BE2C (cell line): ENCODE measurements around the gene ZNRF2.

Source experiments
- DNase-seq: peaks from one replicate; pipeline ENCODE4 v3.0.0-alpha.2; 2020
- H3K27me3 ChIP-seq: fragments of 250-450 bp; sonication (Bioruptor Pico); 2 replicates; pipeline ENCODE4 v1.5.1; 2020; ENCODE audit warnings: mild to moderate bottlenecking
- H3K36me3 ChIP-seq: fragments of 250-450 bp; sonication (Bioruptor Pico); 2 replicates; pipeline ENCODE4 v1.5.1; 2020; ENCODE audit warnings: mild to moderate bottlenecking
- H3K4me1 ChIP-seq: fragments of 250-450 bp; sonication (Bioruptor Pico); 2 replicates; pipeline ENCODE4 v1.5.1; 2020
- H3K4me3 ChIP-seq: 2 replicates; pipeline ENCODE4 v1.5.1; 2011; ENCODE audit warnings: low read depth, low read length
- H3K9me3 ChIP-seq: fragments of 250-450 bp; sonication (Bioruptor Pico); 2 replicates; pipeline ENCODE4 v1.5.1; 2020
- CTCF ChIP-seq: IDR thresholded peaks from 2 replicates; pipeline ENCODE4 v1.5.1; 2012; ENCODE audit warnings: mild to moderate bottlenecking, low read depth, low read length

ZNRF2 gene

GRCh38 chr7:30321882-30322192, 37.4 kb downstream of the ZNRF2 start:
- peak overlapping the region; percentile 53 for H3K4me3 ChIP-seq
- no peak for DNase-seq
- no peak for TF ChIP-seq CTCF
- no peaks in the 10 kb centered on the region for H3K27me3 ChIP-seq
- 0 out of 2 replicates have a peak, but pooled peaks cover 4% of the 10 kb centered on the region for H3K4me1 ChIP-seq
- no peaks in the 10 kb centered on the region for H3K36me3 ChIP-seq
- H3K9me3 ChIP-seq: no peaks in the 10 kb centered on the region

- H3K9me3 ChIP-seq: no peaks in the 10 kb centered on the region
- H3K36me3 ChIP-seq: no peaks in the 10 kb centered on the region
- H3K4me3 ChIP-seq: no peak overlapping the region
- TF ChIP-seq CTCF: no peak
- DNase-seq: no peak
- 0 out of 2 replicates have a peak, but pooled peaks cover 4% of the 10 kb centered on the region for H3K4me1 ChIP-seq
- no peaks in the 10 kb centered on the region for H3K27me3 ChIP-seq
Observed at GRCh38 chr7:30322271-30323005, 38.0 kb downstream of the ZNRF2 start.

GRCh38 chr7:30323006-30323355, 38.6 kb downstream of the ZNRF2 start:
- TF ChIP-seq CTCF: no peak
- DNase-seq: no peak
- Histone ChIP-seq H3K9me3 (no peaks in the 10 kb centered on the region), H3K4me3 (no peak overlapping the region), H3K4me1 (0 out of 2 replicates have a peak, but pooled peaks cover 4% of the 10 kb centered on the region), H3K27me3 (no peaks in the 10 kb centered on the region), H3K36me3 (no peaks in the 10 kb centered on the region)

- no peak for TF ChIP-seq CTCF
- H3K36me3 ChIP-seq: no peaks in the 10 kb centered on the region
- H3K27me3 ChIP-seq: no peaks in the 10 kb centered on the region
- H3K4me3 ChIP-seq: no peak overlapping the region
- H3K9me3 ChIP-seq: no peaks in the 10 kb centered on the region
- DNase-seq: no peak
- peaks cover 5% of the 10 kb centered on the region; the same call in 1 of the 2 replicates for H3K4me1 ChIP-seq
Observed at GRCh38 chr7:30327813-30328212, 43.4 kb downstream of the ZNRF2 start.

GRCh38 chr7:30328381-30328780, 44.0 kb downstream of the ZNRF2 start:
- DNase-seq: no peak
- Histone ChIP-seq H3K9me3 (no peaks in the 10 kb centered on the region), H3K4me1 (peaks cover 5% of the 10 kb centered on the region; the same call in 1 of the 2 replicates), H3K27me3 (no peaks in the 10 kb centered on the region), H3K36me3 (no peaks in the 10 kb centered on the region), H3K4me3 (no peak overlapping the region)
- no peak for TF ChIP-seq CTCF

GRCh38 chr7:30329716-30330115, 45.3 kb downstream of the ZNRF2 start:
- no peaks in the 10 kb centered on the region for H3K36me3 ChIP-seq
- no peak for TF ChIP-seq CTCF
- no peaks in the 10 kb centered on the region for H3K27me3 ChIP-seq
- H3K4me3 ChIP-seq: no peak overlapping the region
- peaks cover 5% of the 10 kb centered on the region; the same call in 1 of the 2 replicates for H3K4me1 ChIP-seq
- DNase-seq: no peak
- no peaks in the 10 kb centered on the region for H3K9me3 ChIP-seq
